Activated CD8-positive, alpha-beta memory T cell treated with anti-CD3 and anti-CD28 coated beads for 36 hours (primary cell): ENCODE measurements around the gene KIZ. TPM values are rescaled to one million over a fixed set of nuclear protein-coding genes. Genes with fewer than 3 reads are reported as not detected.

Experiments
- CTCF ChIA-PET: fragments of 350-600 bp; sonication (Branson Sonifier 250); formaldehyde crosslinking; loops from one replicate; lab custom pipeline; 2021; ENCODE audit warnings: antibody characterized with exemption; lab: Charles Lee
- POLR2A ChIA-PET: fragments of 350-600 bp; sonication (Branson Sonifier 250); formaldehyde crosslinking; loops from one replicate; lab custom pipeline; 2021; ENCODE audit warnings: antibody characterized with exemption; lab: Charles Lee
- total RNA-seq, 2 experiments: library from RNA; stranded (reverse); gene quantifications; one replicate each; pipeline ENCODE4 v1.2.3, GENCODE V29; 2021

The KIZ gene
- total RNA-seq, 2 experiments from 2014 or later: 9.2 to 10.1 TPM

DNA sequence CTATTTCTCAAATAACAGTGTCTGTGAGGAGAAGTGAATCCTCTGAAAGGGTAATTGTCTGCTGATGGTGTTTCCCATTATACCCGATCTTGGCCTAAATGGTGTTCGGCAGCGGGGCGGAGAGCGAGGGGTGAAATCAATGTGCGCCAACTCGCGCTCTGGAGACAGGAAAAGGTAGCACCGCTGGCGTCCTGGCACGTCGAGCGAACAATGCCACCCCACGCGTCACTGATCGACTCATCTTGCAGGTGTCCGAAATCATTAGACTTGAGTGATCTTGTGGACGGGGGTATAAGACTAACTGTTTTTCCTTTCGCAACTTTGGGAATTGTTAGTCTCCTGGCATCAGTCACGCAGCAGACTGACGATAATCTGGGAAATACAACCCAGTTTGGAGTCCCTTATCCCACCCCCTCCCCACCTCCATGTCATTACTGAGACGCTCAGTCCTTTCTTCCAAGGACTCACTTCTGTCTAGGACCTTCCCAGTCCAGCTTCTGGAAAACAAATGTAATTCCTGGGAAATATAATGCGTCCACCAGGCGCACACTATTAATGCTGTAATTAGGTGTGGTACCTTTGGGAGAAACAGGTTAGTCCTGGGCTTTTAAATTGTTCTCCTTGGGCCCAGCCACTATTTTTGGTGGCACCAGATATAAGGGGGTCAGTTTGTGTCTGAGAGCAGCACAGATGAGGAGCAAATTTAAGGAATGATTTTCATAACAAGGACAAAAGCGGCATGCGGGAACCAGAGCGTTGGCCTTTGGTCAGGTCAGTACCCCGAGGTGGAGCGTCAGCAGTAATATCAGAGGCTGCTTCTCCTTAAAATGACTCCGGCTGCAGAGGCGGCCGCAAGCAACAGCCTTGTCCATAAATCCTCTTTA, 22.1 kb upstream of the KIZ start:
- CTCF ChIA-PET: no interaction called here
- POLR2A ChIA-PET: no interaction called here

DNA sequence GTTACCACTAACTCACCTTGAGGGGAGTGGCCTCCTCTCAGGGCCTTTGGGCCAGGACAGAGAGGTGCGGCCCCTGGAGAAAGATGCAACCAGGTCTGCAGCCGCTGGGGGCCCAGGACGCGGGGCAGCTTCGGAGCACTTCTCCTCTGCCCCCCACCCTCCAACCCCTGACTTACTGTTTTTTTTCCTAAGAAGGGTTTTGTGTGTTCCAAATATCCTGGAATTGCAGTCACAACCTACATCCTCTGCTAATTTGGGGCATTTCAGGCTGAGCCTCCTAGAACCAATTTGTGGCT, 21.5 kb upstream of the KIZ start:
- POLR2A ChIA-PET: no interaction called here
- CTCF ChIA-PET: no interaction called here

DNA sequence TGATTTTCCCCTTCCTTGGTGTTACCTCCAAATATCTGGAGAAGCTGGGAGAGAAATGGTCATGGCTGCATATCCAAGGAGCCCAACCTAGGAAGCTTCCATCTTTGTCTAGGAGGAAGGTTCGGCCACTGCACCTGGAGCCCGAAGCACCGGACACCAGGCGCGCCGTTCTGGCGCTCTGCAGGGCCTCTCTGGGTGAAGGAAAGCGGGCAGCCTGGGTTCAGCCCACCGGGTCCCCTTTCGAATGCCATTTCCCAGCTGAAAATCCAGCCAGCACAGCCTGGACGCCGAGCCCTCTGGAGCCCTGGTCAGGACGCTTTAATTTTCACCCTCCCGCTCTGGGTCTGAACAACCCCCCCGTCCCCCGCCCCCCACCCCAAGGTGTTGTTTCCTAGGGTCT, 21.0 kb upstream of the KIZ start:
- ChIA-PET POLR2A (no interaction called here), CTCF (no interaction called here)

DNA sequence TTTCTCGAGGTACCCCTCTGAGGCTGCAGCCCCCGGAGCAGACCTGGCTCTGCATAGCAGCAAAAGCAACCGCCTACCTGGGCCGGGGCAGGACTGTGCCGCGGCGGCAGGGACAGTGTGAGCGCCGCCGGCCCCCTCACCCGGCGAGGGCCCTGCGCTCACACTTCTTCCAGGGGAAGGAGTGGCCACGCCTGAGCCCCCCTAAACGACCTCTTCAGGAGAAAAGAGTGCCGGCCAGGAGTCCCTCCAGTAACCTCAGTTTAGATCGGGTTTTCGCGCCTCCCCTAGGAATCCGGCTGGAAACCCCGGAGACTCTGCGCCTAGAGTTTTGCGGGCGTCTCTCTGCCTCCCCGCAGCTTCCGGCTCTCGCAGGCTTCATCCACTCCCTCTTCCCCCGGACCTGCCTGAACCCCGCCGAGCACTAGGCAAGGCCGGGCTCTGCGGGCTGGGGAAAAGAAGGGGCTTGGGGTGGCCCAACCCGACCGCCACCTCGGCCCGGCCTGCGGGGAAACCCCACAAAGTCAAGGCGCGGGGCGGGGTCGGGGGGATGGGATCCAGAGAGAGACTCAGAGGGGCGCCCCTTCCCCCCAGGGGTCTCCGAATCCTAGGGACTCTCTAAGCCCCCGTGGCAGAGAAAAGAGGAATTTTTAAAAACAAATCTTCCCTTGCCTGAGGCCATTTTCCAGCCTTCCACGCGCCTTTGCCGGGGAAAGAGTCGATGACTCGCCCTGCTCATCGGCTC, 20.3 kb upstream of the KIZ start:
- CTCF ChIA-PET: no interaction called here
- POLR2A ChIA-PET: no interaction called here

DNA sequence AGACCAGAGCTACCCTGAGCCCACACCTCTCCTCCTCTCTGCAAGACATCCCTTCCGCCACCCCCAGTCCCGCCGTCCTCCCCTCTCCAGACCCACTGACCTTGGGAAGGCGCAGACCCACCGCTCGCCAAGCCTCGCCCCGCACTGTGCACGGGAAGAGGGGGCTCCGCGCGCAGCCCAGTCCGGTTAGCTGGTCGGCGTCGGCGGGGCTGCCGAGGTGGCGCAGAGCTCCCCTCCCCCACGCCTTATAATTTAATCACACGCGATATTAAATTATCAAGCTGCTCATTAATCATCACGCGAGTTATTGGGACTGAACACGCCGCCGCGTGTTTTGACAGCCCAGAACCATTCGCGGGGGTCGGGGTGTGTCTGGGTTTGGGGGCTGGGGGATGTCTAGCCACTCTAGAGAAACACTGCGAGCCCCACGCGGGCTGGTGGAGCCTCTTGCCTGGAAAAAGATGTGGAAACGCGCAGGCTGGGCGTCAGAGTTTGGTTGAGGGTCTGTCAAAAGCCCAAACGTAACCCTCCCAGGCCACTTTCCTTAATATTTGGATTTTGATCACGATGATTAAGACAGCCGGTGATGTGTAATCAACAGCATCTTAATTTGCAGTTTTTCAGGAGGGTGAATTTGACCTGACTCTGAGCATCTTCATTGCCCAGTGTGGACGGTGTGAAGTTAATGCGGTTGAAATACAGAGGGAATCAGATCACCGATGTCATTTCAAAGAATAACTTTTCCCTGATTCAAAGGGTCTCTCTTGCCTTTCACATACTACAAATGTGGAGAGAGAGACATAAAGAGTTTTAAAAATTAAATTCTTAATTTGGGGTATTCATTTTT, 19.5 kb upstream of the KIZ start, which contains the start of gene LINC00237:
Gene LINC00237 (minus strand): TSS at position 188 of the 847 bp plus-strand sequence.
- POLR2A ChIA-PET: no interaction called here
- CTCF ChIA-PET: no interaction called here

DNA sequence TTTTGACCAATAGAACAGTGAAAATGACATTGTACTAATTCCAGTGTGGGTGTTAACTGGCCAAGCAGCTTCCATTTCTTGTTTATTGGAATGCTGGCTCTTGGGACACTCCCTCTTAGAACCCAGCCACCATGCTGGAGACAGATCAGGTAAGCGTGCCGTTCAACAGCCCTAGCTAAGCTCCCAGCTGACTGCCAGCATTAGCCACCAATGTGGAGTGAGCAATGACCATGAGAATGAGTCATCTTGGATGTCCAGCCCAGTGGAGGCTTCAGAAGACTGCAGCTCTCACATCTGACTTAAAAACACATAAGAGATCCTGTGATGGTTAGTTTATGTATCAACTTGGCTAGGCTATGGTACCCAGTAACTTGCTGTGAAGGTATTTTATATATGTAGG, 16.7 kb upstream of the KIZ start:
- ChIA-PET CTCF (interaction anchor here (1.5 kb wide), 1 partner anchor 25 kb away, joined by 3 read pairs; no protein-coding TSS in a partner anchor), POLR2A (no interaction called here)

DNA sequence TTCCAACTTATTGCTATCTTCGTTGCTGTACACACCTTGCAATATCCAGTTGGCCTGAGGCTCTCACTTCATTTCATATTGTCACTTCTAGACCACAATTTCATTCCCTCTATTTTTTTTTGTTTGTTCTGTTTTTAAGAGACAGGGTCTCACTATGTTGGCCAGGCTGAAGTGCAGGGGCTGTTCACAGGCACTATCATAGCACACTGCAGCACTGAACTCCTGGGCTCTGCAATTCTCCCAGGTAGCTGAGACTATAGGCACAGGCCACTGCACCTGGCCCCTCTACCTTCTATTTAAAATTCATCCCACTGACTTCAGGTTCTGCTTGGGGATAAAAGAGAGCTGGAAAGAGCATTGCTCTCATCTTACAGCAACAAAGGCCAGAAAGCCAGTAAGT, 15.1 kb upstream of the KIZ start:
- ChIA-PET POLR2A (no interaction called here), CTCF (no interaction called here)

DNA sequence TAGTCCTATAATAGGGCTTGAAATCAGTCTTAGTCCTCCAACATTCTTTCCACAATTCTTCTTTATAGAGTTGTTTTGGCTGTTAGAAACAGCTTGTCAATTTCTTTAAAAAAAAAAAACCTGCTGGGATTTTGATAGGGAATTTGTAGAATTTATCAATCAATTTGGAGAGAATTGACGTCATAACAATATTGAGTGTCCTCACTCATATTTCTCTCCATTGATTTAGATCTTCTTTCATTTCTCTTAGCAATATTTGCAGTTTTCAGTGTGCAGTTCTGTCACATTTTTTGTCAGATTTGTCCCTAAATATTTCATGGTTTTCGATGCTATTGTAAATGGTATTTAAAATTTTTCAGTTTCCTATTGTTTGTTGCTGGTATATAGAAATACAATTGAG, 14.5 kb upstream of the KIZ start:
- POLR2A ChIA-PET: no interaction called here
- CTCF ChIA-PET: no interaction called here

DNA sequence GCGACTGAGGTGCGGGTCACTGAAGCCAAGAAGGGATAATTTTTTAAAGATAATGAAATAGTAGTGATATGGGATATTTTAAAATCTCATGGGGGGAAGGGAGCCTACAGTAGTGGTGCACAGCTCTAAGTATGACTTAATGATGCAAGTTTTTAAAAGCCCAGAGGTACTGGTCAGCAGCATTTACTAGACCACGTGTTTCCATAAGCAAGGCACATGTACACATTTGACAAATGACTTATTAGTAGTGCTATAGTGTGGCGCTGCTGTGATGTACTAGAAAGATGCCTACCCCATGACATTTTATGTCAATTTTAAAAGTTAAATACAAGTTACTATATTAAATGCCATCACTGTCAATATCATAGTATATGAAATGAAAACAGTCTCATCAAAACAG, 12.2 kb upstream of the KIZ start:
- POLR2A ChIA-PET: no interaction called here
- CTCF ChIA-PET: no interaction called here

DNA sequence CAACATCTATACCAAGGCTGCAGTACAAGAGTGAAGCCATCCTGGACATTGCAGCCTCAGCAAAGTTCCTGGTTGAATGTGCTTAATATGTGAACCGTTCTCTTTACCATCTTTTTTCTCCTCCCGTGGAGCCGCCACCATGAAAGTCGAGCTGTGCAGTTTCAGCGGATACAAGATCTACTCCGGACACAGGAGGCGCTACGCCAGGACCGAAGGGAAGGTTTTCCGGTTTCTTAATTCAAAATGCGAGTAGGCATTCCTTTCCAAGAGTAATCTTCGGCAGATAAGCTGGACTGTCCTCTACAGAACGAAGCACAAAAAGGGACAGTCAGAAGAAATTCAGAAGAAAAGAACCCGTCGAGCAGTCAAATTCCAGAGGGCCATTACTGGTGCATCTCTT, 11.3 kb upstream of the KIZ start:
- ChIA-PET POLR2A (no interaction called here), CTCF (interaction anchor here (0.7 kb wide), 1 partner anchor 121 kb away, joined by 4 read pairs; no protein-coding TSS in a partner anchor)

DNA sequence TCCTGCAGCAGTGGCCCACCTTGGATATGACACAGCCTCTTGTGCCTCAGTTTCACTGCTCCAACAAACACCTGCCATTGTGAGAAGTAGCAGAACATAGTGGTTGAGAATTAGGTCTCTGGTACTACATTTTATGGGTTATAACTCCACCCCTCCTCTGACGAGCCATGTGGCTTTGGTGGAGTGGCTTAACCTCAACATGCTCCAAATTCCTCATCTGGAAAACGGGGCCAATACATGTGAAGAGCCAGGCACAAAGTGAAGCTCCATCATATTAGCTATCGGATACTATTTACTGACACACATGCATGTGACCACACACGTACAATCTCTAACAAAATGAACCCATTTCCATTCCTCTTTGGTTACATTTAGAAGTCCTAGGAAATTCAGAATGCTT, 8.4 kb upstream of the KIZ start:
- ChIA-PET CTCF (no interaction called here), POLR2A (no interaction called here)

DNA sequence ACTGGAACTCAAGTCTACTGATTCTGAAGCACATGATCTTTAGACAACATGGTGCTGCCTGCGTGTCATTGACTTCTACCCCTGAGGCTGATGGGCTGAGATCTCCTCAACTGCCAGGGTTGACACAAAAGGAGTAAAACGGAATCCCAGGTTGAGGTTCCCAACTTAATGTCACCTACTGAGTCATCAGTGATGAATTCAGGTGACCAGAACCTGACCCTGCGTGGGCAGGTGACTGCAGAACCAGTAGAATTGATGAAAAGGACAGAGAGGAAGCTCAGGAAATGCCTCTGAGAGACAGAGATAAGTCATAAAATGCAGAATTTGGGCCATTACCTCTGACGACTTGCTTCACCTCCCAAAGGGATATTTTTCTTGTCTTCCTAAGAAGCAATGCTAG, 7.7 kb upstream of the KIZ start:
- ChIA-PET CTCF (no interaction called here), POLR2A (no interaction called here)

DNA sequence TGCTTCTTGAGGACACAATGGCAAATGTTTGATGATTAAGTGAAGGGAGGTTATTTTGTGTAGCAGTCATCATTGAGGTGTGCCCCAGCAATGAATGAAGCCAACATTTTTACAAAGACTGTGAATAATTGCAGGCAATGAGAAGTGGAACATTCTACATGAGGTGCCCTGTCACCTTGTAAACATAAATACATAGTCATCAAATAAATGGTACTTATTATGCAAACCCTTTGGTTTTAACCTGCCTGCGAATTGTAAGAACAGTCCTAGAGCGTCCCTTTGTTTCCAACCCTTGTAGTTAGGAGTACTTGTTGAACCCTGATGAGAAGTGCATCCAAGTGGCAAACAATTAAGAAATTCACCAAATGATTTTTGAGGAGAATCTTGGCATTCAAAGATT, 7.1 kb upstream of the KIZ start:
- CTCF ChIA-PET: no interaction called here
- POLR2A ChIA-PET: no interaction called here

DNA sequence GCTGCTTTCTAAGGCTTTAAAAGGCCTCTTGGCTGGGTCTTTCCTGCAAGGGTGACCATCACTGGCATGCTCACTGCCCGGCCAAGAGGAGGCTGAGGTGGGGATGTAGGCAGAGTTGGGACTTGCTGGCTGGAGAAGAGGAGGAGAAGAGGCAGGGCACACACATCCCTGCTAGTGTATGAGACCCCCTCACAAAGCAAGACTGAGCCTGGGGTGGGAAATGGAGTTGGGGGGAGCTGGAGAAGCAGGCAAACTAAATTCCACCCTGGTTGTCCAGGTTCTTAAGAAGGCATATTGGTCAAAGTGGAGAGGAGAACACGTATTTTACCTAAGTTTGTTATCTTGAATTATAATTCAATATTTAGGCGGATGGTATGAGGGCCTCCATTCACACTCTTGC, 1.7 kb upstream of the KIZ start:
- CTCF ChIA-PET: no interaction called here
- POLR2A ChIA-PET: no interaction called here

DNA sequence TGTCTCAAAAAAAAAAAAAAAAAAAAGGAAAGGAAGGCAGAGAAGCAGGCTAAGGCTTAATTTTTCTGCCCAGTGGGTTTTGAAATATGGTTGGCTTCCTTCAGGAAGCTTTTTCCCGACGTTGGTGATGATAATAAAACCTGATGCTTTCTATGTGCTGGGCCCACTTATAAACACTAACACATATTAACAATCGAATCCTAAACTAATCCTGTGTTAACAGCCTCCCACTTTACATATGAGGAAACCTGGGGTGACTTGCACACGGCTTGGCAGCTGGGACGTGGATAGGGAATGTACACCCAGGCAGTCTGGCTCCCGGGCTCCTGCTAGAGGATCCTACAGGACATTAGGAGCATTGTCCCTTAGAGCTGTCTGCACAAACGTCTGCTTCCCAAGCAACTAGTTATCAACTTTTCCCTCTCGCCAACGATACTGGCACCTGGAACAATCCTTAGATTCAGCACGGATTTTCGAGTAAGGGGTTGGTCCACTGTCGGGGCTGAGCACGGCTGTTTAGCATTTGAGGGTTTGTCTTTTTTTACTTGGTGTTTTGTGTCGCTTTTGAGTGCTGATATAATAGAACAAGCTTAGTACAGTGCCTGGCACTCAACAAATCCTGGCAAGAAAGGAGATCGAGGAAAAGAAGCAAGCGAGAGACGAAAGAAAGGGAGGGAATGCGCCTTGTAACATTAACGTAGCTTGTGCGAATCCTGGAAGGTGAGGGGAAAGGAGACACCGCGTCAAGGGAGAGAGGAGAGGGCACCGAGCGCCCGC, 622 bp upstream of the KIZ start:
- CTCF ChIA-PET: interaction anchor here (1.3 to 1.5 kb wide), 2 partner anchors 21 to 380 kb away, joined by 3 read pairs; no protein-coding TSS in a partner anchor
- POLR2A ChIA-PET: no interaction called here

DNA sequence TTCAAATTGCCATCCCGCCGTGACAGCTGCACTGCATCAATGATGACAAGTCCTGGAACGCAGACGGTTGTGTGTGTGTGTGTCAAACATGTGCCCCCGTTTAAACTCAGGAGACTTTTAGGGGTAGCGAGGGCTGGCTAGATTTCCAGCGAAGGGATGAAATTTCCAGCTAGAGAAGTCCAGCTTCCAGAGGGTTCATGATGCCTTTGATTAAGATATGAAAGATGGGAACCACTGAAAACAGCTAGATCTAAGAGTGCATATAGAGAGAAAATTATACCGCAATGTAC, 644 bp downstream of the KIZ start:
- CTCF ChIA-PET: interaction anchor here (1.5 kb wide), 1 partner anchor 379 kb away, joined by 3 read pairs; no protein-coding TSS in a partner anchor
- POLR2A ChIA-PET: no interaction called here

DNA sequence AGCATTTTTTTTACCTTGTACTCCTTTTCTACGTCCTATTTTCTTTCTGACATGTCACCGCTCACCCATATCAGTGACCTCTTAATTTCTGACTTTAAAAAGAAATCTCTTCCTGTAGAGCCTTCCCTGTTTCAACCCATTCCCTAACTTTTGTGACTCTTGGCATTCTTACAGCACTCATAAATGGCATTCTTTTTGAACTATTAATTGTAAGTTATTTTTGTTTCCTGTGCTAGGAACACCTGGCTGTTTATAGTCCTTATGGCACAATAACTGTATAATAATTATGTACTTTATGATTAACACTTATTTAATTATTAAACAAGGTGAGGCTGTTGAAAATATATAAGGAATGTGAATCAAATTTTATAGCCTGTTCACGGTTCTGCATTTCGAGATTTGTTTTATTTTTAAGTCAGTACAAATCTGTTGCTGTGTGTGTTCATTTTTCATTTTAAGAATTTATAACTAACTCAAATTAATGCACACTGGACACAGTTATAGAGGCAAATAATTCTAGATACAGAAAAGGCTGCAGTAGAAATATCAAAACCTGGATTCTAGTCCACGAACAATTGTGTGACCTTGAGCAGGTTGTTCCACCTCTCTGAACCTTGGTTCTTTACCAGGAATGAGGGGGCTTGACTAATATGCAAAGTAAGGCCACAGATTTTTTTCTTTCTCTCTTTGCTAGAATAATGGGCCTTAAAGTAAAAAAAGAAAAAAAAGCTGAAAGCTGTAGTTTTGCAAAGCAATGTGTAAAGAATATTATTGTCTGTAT, 1.5 kb downstream of the KIZ start:
- CTCF ChIA-PET: interaction anchor here (1.3 kb wide), 1 partner anchor 26 kb away, joined by 3 read pairs; no protein-coding TSS in a partner anchor

DNA sequence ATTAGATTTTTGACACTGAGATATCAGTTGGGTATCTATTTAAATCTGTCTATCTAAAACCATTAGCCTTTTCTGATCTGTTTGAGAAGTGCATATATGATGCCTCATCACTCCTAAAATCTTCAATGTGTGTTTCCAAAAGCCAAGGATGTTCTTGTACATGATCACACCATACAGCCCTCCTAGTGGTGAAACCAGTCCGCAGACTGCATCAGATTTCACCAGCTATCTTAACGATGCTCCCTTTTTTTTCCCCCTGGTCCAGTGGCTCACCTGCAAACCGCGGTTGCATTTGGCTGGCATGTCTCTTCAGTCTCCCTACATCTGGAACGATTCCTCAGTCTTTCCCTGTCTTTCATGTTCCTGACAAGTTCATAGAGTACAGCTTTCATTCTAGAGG, 4.0 kb downstream of the KIZ start:
- CTCF ChIA-PET: interaction anchor here (1.1 to 2.2 kb wide), 2 partner anchors 29 to 106 kb away, joined by 3 to 7 read pairs; no protein-coding TSS in a partner anchor
- POLR2A ChIA-PET: no interaction called here

More for the DNA sequence above, 1.5 kb downstream of the KIZ start:
- POLR2A ChIA-PET: no interaction called here
